GM21367 (cell line): ENCODE results near the gene GJB1.
"Not testable (repeated sequence)": the region's sequence is repeated elsewhere in the genome, so short reads cannot be mapped to it uniquely, and the experiment has no call there.

Experiments
- ATAC-seq: cut with Tn5 transposase; IDR thresholded peaks from one replicate; pipeline ENCODE4 v1.9.1; 2021; ENCODE audit not compliant: unreplicated experiment

The GJB1 gene

GRCh38 chrX:71222929-71223328 is at the start of gene GJB1:
Gene GJB1, plus strand, starts transcription at chrX:71223224. Its CDS starts 484 bp downstream, at chrX:71223708.
- no peak for ATAC-seq

DNA sequence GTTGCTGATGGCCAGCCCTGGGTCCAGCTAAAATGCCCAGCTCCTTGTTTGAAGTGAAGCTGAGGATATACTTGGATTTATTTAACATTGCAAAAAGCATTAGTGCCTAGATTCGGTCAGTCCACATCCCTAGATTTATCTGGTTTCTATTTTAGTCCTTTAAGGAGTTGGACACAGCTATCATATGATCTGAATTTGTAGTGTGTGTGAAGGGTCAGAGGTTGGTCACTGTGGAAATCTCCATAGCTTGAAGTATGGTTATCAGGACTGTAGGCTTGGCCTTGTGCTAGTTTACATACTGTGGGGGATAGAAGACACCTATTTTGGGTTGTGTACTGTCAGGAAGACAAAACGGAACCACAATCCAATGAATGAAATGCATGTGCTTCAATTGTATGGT is 49.6 kb upstream of the GJB1 start:
- no peak for ATAC-seq

DNA sequence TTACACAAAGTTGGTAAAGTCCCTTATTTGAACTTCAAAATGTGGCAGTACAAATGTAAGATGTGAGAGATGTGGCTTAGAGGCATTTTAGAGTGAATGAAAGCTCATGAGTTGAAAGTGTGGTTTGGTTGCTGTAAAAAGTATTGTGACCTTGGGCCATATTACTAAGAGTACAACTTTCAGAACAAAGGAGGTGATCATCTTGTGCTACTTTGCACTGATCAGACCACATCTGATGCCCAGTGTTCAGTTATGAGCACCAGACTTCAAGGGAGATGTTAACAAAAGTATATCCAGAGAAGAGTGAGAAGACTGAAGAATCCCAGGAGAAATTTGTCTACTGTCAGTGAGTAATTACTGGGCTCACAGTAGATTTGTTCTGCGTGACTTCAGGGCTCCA is 48.2 kb upstream of the GJB1 start:
- no peak for ATAC-seq

DNA sequence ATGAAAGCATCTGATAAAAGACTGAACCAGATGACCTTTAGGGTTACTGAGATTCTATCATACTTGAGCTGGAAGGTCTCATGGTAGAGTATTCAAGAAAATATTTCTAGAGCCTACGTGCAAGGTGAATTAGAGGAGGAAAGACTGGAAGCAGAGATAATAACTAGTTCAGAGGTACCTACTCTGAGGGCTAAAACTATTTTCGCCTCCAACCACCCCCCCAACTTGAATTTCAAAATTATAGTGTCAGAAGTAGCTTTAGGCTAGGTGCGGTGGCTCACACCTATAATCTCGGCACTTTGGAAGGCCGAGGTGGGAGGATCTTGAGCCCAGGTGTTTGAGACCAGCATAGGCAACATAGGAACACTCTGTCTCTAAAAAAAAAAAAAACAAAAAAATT is 47.5 kb upstream of the GJB1 start:
- no peak for ATAC-seq

GRCh38 chrX:71177327-71177726 is 45.7 kb upstream of the GJB1 start:
- no peak for ATAC-seq

GRCh38 chrX:71178908-71179307 is 44.1 kb upstream of the GJB1 start:
- no peak for ATAC-seq

GRCh38 chrX:71180579-71181265 is 42.3 kb upstream of the GJB1 start:
- ATAC-seq = not testable (repeated sequence)

DNA sequence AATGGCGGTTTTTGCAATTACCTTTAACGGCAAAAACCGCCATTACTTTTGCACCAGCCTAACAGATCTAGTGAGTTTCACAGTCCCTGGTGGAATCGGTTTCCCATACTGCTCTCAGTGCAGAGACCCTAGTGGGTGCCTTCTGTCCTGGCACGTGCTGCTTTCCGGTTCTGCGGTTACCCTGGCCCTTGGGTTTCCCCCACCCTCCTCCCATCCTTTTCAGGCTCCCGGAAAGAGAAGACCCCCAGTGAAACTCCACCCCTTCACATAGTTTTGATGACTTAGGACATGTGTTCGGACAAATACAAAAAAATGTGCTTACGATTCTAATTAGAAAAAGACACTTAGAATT is 41.5 kb upstream of the GJB1 start:
- ATAC-seq = peak; percentile 48

DNA sequence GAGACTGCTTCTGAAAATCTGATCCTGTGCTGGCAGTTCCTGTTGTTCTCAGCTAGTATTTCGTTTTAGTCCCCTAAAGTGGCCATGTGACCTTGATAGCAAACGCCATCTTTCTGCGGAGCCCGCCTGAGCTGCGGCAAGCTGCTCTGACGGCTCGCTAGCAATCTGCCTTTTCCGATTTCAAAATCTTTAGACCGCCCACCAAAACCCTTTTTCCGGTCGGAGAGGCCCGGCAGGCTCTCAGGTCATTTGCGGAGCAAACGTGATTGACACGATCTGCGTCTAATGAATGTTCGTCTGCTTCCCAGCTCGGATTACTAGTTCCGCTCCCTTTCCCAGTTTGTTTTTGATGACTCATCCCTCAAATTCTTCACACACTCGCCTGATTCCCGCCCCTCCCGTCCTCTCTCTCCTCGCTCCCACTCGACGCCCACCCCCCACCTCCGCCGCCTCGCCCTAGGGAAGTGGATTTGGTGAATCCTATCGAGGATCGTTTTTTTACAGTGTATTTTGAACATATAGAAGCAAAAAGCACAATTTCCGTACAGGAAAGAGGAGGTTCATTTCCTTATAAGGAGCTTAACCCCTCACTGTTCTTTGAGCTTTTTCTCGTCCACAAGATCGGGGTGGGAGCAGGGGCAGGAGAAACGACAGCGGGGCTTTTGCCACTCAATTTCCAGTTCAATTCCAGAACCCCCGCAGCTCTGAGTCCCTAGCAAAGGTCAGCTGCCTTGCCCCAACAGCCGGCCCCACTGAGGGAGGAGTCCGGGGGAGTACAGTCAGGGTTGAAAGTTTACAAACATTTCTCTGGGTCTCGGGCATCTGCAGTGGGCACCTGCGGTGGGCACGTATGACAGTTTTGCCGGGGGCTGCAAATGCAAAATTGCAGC is 40.9 kb upstream of the GJB1 start:
- peak; percentile 78 for ATAC-seq

- ATAC-seq = no peak
Measured at GRCh38 chrX:71182871-71183270, 40.2 kb upstream of the GJB1 start.

DNA sequence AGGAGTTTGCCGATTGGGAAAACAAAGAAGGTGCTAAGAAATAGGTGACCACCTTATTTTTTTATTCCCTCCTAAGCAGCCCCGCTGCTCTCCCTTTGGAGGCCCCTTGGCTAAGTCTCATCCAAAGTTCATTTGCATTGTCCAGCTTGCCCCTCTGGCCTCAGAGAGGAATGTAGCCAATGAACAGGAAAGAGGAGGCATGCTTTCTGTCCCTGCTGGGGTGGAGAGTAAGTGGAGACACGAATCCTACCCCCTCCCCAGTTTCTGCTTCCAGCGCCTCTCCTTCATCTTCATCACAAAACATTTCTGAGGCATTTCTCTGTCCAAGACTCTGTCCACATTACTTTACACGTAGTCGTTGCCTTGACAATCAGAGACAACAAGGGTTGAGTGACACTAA is 39.7 kb upstream of the GJB1 start:
- ATAC-seq = no peak

DNA sequence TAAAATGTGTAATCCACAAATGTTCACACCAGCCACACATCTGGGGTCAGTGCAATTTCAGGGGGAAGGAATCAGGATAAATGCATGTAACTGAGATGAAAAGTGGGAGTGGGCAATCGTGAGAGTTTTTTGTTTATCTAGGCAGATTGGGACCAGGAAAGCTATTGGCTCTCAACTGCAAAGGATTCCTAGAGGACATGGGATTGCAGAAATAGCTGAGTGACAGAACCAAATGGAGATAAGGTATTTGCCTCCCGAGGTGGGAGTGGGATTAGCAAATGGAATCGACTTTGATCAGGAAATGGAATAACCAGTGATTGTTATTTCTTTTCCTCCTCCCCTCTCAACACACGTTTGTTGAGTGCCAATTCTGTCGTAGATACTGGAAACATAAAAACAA is 38.9 kb upstream of the GJB1 start:
- no peak for ATAC-seq

DNA sequence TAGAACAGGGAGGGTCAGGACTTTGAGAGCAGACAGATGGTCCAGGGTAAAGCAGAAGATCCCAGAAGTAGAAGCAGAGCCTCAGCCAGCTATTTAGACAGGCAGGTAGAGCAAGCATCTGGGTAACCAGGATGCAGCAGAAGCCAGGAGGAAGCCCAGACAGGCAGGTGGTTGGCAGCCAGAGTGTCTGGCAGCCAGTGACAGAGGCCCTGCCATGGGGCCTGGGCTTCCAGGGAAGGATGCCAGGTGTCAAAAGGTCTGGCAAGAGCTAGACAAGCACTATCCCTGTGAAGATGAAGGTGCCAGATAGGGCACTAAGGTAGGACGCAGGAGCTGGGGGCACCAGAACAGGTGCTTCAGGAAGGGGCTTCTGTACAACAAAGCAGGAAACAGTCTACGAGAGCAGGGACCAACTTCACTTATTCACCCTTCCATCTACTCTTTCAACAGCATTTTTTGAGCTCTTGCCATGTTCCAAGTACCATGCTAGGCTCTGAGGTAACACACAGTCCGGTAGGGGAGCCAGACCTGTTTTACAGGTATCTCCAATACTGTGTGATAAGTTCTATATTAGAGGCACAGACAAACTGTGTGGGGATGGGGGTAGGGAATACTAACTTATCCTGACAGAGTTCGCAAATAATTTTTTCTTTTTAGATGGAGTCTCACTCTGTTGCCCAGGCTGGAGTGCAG is 38.1 kb upstream of the GJB1 start:
- ATAC-seq = no peak

DNA sequence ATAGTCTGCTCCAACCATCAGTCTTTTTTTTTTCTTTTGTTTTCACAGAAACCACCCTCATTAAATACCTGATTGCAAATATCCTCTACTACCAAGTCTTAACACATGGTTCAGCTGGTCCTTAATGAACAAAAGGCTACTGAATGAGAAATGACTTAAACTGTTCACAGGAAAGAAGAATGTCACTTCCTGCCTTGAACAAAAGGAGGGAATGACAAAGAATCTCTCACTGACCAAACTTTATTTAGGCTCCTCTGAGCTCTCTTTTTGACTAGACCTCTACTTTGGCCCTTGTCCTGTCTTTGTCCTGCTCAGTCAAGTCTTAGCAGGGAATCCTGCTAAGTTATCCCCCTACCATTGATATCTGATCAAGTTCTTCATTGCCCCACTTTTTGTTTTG is 31.8 kb upstream of the GJB1 start:
- ATAC-seq = no peak

DNA sequence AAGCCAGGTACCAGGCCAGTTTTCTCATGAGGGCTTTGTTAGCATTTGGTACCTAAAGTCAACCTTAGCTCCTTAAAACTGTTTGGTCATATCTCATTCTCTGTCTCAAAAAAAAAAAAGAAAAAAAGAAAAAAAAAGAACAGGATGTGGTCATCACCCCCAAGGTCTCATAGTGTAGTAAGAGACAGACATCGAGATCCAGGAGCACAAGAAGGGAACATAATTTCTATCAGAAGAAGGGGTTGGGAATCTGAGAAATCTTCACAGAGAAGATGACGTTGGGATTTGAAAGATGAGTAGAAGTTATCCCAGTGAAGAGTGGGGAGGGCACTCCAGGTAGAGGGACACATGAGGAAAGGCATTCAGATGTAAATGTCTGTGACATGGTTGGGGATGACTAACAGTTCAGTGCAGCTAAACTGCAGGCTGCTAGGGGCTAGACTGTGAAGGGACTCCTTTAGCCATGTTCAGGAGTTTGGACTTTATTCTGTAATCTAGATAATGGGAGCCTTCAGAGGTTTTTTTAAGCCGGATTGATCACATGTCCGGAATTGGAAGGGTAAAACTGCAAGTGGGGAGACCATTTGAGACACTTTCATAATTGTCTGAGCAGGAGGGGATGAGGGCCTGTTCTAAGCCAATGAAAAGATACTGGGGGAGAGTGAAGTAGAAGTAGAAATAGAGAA is 26.9 kb upstream of the GJB1 start:
- ATAC-seq = no peak

DNA sequence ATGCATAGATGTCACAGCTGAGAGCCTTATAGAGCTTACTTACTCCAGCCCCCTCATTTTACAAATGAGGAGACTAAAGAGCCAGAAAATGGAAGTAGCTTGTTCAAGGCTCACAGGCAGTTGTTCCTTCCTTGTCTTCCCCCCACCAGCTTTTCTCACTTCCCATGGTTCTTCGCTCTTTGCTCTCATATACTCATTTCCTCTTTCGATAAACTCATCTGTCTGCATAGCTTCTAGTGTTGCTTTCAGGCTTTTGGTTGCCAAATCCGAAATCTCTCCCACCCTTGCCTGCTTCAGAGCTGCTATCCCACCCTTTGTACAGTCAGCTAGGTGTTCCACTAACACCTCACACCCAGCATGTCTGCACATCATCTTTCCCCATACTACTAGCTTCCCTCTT is 25.0 kb upstream of the GJB1 start:
- ATAC-seq = no peak

DNA sequence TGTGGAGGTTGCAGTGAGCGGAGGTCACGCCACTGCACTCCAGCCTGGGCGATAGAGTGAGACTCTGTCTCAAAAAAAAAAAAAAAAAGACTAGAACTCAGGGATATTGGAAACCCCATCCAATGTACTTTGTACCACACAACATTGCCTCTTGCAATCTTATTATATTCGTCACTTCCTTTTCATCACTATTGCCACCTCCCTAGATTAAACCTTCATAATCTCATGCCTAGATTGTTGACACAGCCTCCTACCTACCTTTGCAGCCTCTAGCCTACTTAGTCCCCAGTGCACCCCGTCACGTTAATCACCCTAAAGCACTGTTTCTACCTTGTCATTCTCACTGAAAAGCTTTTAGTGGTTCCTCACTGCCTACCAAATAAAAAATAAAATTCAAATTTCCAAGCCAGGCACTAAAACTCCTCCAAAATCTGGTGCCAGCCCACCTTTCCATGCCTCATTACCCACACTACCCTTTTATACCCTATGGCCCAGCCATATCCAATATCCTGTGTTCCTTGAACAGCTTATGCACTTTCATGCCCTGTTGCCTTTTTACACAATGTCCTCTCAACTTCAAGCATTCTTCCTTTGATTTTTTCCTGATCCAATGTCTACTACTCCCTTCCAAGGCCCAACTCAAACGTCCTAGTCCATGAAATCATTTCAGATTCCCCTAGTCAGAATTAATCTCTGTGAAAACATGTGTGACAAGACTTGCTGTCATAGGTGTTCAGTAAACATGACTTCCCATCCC is 23.6 kb upstream of the GJB1 start:
- ATAC-seq = no peak

- no peak for ATAC-seq
Measured at GRCh38 chrX:71210816-71211215, 12.2 kb upstream of the GJB1 start.

GRCh38 chrX:71212536-71212935 is 10.5 kb upstream of the GJB1 start:
- ATAC-seq = no peak

GRCh38 chrX:71214152-71214551 is 8.9 kb upstream of the GJB1 start:
- ATAC-seq = no peak
